GM18861 (cell line): ENCODE results near the gene YIPF1.
"Not testable (repeated sequence)": the region's sequence is repeated elsewhere in the genome, so short reads cannot be mapped to it uniquely, and the experiment has no call there.

Source experiments
- ATAC-seq: cut with Tn5 transposase; IDR thresholded peaks from one replicate; pipeline ENCODE4 v1.9.1; 2021; ENCODE audit not compliant: unreplicated experiment

The YIPF1 gene

DNA sequence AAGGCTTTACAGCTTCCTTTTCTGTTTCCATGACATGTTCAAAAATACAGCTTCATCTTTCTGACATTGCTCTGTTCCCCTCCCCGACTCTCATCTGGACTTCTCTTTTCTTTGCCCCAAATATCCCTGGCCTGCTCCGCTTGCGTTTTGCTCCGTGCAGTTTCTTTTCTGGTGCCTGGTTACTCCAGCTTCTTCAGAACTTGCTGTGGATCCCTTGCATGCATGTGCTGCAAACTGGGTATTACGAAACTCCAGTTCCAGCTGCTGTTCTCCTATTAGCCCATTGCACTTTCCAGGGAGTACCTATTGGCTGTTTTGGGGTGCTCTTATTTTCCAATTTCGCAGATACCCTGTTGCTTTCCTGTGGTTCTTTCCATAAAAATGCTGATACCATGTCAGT lies 41.6 kb downstream of the YIPF1 start:
- ATAC-seq, result no peak

DNA sequence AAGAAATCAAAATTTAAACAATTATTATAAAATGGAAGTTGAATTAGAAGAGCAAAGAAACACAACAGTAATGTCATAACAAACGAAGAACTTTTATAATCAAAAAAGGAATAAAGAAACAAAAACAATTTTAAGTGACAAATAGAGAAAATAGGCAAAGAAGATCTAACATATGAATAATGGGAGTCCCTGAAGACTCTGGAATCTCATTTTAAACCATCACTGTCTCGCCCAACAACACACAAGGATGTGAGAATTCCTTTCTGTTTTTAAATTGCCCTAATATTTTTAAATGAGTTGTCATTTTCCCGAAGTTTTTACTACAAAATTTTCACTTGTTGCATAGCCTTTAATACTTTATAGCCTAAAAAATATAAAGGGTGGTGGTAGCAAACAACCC lies 47.2 kb downstream of the YIPF1 start:
- ATAC-seq, result no peak

- ATAC-seq, result no peak
Observed at GRCh38 chr1:53838654-53838974, 51.0 kb downstream of the YIPF1 start.

GRCh38 chr1:53837924-53838653 lies 51.5 kb downstream of the YIPF1 start, which contains the start of gene NDC1:
Gene NDC1, minus strand, starts transcription at chr1:53838296. Its CDS starts 35 bp downstream, at chr1:53838261.
- ATAC-seq, result peak; percentile 72

- ATAC-seq, result no peak
Observed at GRCh38 chr1:53837646-53837923, 52.0 kb downstream of the YIPF1 start.

DNA sequence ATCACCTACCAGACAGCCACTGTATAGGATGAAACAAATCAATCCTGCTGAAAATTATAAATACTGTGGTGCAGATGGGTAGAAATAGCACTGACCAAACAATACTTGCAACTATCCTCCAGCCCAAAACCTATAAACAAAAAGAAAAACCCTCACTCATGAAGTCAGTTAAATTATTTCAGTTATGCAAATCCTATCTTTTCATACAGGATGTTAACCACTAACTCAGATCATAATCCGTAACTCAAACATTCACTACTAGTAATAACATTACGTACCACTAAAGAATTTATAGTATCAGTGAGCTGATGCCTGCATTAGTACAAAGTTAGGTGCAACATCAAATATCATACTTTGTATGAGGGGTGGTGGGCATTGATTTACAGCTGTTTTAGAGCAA lies 54.1 kb downstream of the YIPF1 start:
- ATAC-seq, result peak; percentile 19

GRCh38 chr1:53834776-53835175 lies 54.8 kb downstream of the YIPF1 start:
- no peak for ATAC-seq

DNA sequence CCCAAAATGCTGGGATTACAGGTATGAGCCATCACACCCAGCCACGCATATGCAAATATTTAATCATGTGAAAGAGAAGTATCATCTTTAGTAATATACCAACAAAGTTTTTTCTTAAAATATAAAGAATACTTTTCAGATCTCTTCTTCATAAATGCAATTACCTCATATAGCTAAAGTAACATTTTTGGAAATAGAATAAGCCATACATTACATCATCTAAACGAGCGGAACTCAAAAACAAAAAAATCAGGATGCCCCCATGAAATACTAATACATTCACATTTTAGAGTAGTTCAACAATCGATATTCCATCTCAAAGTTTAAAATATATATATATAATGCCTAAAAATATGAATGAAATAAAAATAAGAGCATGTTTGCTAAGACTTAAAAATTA lies 56.2 kb downstream of the YIPF1 start:
- ATAC-seq, result no peak

GRCh38 chr1:53826367-53826766 lies 63.2 kb downstream of the YIPF1 start:
- ATAC-seq, result no peak

- no peak for ATAC-seq
Observed at GRCh38 chr1:53825306-53825705, 64.3 kb downstream of the YIPF1 start.

GRCh38 chr1:53822931-53823330 lies 66.7 kb downstream of the YIPF1 start:
- no peak for ATAC-seq

DNA sequence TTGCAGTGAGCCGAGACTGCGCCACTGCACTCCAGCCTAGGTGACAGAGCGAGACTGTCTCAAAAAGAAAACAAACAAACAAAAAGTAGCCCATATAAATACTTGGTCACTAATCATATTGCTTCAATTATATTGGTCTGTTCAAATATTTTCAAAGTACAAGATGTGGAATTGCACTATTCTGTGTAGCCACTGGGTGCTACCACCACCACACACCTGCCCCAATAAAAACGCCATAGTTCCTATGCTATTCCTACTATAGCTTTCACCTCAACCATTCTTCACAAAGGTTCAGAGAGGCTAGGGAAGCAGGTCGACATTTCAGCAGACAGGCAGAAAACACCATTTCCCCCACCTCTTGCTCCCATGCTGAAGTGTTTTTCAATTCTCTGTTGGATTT lies 68.2 kb downstream of the YIPF1 start:
- no peak for ATAC-seq

DNA sequence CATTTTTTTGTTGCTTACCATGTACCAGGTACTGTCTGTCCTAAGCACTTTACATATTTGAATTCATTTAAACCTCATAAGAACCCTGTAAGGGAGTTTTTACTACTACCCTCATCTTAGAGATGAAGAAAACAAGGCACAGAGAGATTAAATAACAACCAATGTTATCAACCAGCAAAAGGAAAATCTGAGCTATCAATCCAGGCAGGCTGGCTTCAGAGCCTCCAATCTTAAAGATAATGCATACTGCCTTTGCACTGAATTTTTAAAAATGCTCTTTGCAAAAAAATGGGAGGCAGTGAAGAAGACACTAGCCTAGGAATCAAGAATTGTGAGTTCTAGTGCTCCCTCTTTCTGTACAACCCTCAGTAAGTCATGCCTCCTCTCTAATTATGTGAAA lies 70.2 kb downstream of the YIPF1 start:
- ATAC-seq, result no peak

GRCh38 chr1:53816584-53816983 lies 73.0 kb downstream of the YIPF1 start:
- not testable (repeated sequence) for ATAC-seq

- ATAC-seq, result not testable (repeated sequence)
Observed at GRCh38 chr1:53815484-53815883, 74.1 kb downstream of the YIPF1 start.

DNA sequence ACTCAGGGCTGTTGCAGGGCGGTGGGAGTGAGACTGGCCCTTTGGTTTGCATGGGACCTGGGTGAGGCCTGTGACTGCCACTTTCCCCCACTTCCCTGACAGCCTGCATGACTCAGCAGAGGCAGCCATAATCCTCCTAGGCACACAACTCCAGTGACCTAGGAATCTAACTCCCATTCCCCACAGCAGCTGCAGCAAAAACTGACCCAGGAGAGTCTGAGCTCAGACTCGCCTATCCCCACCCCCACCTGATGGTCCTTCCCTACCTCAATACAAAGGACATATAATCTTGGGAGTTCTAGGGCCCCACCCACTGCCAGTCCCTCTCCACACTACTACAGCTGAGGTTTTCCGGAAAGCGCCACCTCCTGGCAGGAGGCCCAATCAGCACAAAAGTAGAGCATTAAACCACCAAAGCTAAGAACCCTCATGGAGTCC lies 78.2 kb downstream of the YIPF1 start:
- ATAC-seq, result no peak

- no peak for ATAC-seq
Observed at GRCh38 chr1:53810497-53810896, 79.1 kb downstream of the YIPF1 start.

DNA sequence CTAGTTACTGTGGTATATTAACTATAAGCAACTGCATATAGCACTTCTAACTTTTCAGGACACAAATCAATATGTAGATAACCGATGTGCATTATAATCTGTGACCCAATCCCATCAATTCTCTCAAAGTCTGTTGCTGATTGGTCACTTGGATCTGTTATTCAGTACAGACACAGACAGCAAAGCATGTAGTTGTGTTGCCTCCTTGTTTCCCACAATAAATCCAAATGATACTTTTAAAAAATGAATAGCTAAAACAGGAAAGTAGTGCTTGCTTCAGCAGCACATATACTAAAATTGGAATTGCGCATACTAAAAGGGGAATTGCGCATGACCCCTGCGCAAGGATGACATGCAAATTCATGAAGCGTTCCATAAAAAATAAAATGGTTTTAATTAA lies 79.6 kb downstream of the YIPF1 start:
- ATAC-seq, result no peak

- ATAC-seq, result no peak
Observed at GRCh38 chr1:53807916-53808315, 81.7 kb downstream of the YIPF1 start.

DNA sequence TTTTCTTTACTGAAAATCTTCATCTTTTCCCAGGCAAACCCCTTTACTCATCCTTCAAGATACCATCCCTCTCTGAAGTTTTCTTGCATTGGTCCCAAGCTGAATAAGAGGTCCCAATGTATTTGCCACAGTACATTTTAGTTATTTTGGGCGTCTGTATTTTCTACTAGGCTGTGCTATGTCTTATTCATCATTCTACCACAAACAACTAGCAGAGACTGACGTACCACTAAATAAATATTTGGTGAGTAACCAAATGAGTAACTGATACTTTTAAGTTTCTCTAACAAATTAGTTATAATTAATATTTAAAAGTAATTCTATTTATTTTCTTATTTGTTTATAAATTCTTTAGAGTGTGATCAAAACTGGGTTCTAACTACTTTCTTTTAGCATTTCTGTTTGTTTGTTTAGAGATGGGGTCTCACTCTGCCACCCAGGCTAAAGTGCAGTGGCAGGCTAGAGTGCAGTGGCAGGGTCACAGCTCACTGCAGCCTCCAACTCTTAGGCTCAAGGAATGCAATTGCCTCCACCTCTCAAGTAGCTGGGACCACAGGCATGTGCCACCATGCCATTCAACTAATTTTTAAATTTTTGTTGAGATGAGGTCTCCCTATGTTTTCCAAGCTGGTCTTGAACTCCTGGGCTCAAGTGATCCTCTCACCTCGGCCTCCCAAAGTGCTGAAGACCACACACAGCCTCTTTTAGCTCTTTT lies 84.6 kb downstream of the YIPF1 start:
- ATAC-seq, result no peak

GRCh38 chr1:53804181-53804580 lies 85.4 kb downstream of the YIPF1 start:
- ATAC-seq, result no peak
